Sigmoid colon (tissue), 7 donors: Measurements from ENCODE around the gene TIMM17B. TPM values are rescaled to one million over a fixed set of nuclear protein-coding genes. Genes with fewer than 3 reads are reported as not detected.

ENCODE experiments used
- DNase-seq: peaks from one replicate; pipeline ENCODE4 v3.0.0-alpha.2; 2019
- H3K27ac ChIP-seq, 4 donors: fragments of 200-600 bp; sonication (generic); one replicate each; pipeline ENCODE4 v1.5.1; 2016 to 2019; ENCODE audit warnings: mild to moderate bottlenecking in 1 of 4
- H3K27me3 ChIP-seq, 3 donors: fragments of 200-600 bp; sonication (generic); one replicate each; pipeline ENCODE4 v1.5.1; 2019; ENCODE audit warnings: mild to moderate bottlenecking in 1 of 3
- H3K36me3 ChIP-seq, 4 donors: fragments of 200-600 bp; sonication (generic); one replicate each; pipeline ENCODE4 v1.5.1; 2016 to 2019
- H3K4me1 ChIP-seq, 4 donors: fragments of 200-600 bp; sonication (generic); one replicate each; pipeline ENCODE4 v1.5.1; 2017 to 2019
- H3K4me3 ChIP-seq, 4 donors: fragments of 200-600 bp; sonication (generic); one replicate each; pipeline ENCODE4 v1.5.1; 2017 to 2019; ENCODE audit warnings: mild to moderate bottlenecking in 2 of 4, moderate library complexity in 1 of 4
- H3K9me3 ChIP-seq, 4 donors: fragments of 200-600 bp in 3 of 4; sonication (generic) in 3 of 4; one replicate each; pipeline versions ENCODE4 v1.5.1 to v1.6.1; 2013 to 2019
- EP300 ChIP-seq, 4 donors: sonication (generic); formaldehyde crosslinking; IDR thresholded peaks; one replicate each; pipeline ENCODE4 v1.6.1; 2017; ENCODE audit warnings: antibody characterized with exemption in 4 of 4
- POLR2A ChIP-seq, 2 donors: fragments of 450-650 bp; IDR thresholded peaks; one replicate each; pipeline ENCODE4 v1.6.1; 2016; ENCODE audit warnings: antibody characterized with exemption in 2 of 2, mild to moderate bottlenecking in 2 of 2, moderate library complexity in 2 of 2
- POLR2AphosphoS5 ChIP-seq, 4 donors: sonication (generic); formaldehyde crosslinking; IDR thresholded peaks; one replicate each; pipeline ENCODE4 v1.6.1; 2017; ENCODE audit warnings: antibody characterized with exemption in 4 of 4
- WGBS, 2 donors: extraction: QIAGEN DNeasy Blood & Tissue Kit; methylation state at CpG; one replicate each; pipeline ENCODE4 v1.1.7; 2013; 5-methylcytosine and 5-hydroxymethylcytosine counted together
- intact Hi-C: fragments of 100-400 bp; cut with DNase I; formaldehyde crosslinking; loops from one replicate; pipeline ENCODE4 v1.15.1; 2023
- polyA plus RNA-seq, 3 donors: library from polyadenylated mRNA; stranded (reverse); fragments of 200-250 nt; gene quantifications; one replicate each; pipeline ENCODE4 v1.2.3, GENCODE V29; 2013
- total RNA-seq, 4 donors: library from RNA; depleted of rRNA; stranded (reverse); fragments of >200 nt; gene quantifications; one replicate each; pipeline ENCODE4 v1.1.0, GENCODE V29; 2016
- TF ChIP-seq, protein P1 (sequence below), 4 experiments: fragments of 450-650 bp in 3 of 4; fragments of 200-600 bp in 1 of 4; IDR thresholded peaks; one replicate each; pipeline ENCODE4 v1.5.1; 2016 to 2019; ENCODE audit warnings: antibody characterized with exemption in 4 of 4, mild to moderate bottlenecking in 3 of 4, moderate library complexity in 2 of 4
- donor health status: healthy with polysubstance abuse.
- donor health status: Bipolar disorder and iron deficiency.
- donor health status: healthy.

TIMM17B gene
- total and polyA plus RNA-seq, 7 donors, result 37.7 to 63.1 (median 46.3) TPM

DNA sequence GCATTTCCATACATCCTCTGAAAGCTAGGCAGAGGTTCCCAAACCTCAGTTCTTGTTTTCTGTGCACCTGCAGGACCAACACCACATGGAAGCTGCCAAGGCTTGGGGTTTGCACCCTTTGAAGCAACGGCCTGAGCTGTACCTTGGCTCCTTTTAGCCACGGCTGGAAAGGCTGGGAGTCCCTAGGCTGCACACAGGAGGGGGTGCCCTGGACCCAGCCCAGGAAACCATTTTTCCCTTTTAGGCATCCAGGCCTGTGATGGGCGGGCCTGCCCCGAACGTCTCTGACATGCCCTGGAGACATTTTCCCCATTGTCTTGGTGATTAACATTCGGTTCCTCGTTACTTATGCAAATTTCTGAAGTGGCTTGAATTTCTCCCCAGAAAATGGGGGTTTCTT, 44.7 kb downstream of the TIMM17B start:
- H3K4me3 ChIP-seq, result no peak overlapping the region
- no peaks in the 10 kb centered on the region for H3K27me3 ChIP-seq
- H3K4me1 ChIP-seq, result no peaks in the 10 kb centered on the region
- WGBS, 2 donors, result 84 to 89% methylated on average over 7 of the region's 7 CpGs
- DNase-seq, result no peak
- H3K36me3 ChIP-seq, result no peaks in the 10 kb centered on the region
- intact Hi-C loops, result no loop called here
- TF ChIP-seq POLR2A (IDR thresholded peaks at IDR 0.05) (no peak), POLR2AphosphoS5 (IDR thresholded peaks at IDR 0.05) (no peak), EP300 (IDR thresholded peaks at IDR 0.05) (no peak)
- TF ChIP-seq, protein P1, sequence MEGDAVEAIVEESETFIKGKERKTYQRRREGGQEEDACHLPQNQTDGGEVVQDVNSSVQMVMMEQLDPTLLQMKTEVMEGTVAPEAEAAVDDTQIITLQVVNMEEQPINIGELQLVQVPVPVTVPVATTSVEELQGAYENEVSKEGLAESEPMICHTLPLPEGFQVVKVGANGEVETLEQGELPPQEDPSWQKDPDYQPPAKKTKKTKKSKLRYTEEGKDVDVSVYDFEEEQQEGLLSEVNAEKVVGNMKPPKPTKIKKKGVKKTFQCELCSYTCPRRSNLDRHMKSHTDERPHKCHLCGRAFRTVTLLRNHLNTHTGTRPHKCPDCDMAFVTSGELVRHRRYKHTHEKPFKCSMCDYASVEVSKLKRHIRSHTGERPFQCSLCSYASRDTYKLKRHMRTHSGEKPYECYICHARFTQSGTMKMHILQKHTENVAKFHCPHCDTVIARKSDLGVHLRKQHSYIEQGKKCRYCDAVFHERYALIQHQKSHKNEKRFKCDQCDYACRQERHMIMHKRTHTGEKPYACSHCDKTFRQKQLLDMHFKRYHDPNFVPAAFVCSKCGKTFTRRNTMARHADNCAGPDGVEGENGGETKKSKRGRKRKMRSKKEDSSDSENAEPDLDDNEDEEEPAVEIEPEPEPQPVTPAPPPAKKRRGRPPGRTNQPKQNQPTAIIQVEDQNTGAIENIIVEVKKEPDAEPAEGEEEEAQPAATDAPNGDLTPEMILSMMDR (IDR thresholded peaks at IDR 0.05), result no peak
- H3K9me3 ChIP-seq, result no peaks in the 10 kb centered on the region
- H3K27ac ChIP-seq, result no peak overlapping the region

DNA sequence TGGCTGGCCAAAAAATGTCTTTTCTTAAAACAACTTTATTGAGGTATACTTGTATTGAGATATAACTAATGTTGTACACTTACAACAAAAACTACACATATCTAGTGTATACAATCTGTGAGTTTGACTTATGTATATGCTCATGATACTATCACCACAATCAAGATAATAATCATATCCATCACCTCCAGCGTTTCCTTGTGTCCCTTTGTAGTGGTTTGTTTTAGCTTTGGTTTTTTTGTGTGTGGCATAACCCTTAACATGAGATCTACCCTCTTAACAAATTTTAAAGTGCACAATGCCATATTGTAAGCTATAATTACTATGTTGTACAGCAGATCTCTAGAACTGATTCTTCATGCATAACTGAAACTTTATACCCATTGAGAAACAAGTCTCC, 48.7 kb downstream of the TIMM17B start:
- no peaks in the 10 kb centered on the region for H3K36me3 ChIP-seq
- no peaks in the 10 kb centered on the region for H3K9me3 ChIP-seq
- intact Hi-C loops, result no loop called here
- no peaks in the 10 kb centered on the region for H3K27me3 ChIP-seq
- H3K4me3 ChIP-seq, result no peak overlapping the region
- TF ChIP-seq POLR2A (IDR thresholded peaks at IDR 0.05) (no peak), POLR2AphosphoS5 (IDR thresholded peaks at IDR 0.05) (no peak), EP300 (IDR thresholded peaks at IDR 0.05) (no peak)
- TF ChIP-seq, protein P1 (IDR thresholded peaks at IDR 0.05), result no peak
- WGBS, 2 donors, result 41 to 66% methylated on average over 1 of the region's 1 CpG
- no peaks in the 10 kb centered on the region for H3K4me1 ChIP-seq
- no peak overlapping the region for H3K27ac ChIP-seq
- DNase-seq, result no peak

Other genes with a start within 250 kb of the TIMM17B start
- 1 to 10 TPM; 3.0 to 6.1 (median 4.7) TPM for gene WAS, start 214.0 kb downstream of the TIMM17B start, total RNA-seq
- 10 to 100 TPM in 1 of 3 donors, 1 to 10 TPM in 2; 3.0 to 23.5 (median 3.7) TPM for gene WAS, start 214.0 kb downstream of the TIMM17B start, polyA plus RNA-seq
- gene SUV39H1, start 201.0 kb downstream of the TIMM17B start, total RNA-seq, result 1 to 10 TPM; 3.0 to 4.6 (median 3.7) TPM
- 1 to 10 TPM; 1.8 to 8.5 (median 2.8) TPM for gene SUV39H1, start 201.0 kb downstream of the TIMM17B start, polyA plus RNA-seq
- not detected for gene GLOD5, start 136.0 kb downstream of the TIMM17B start, total RNA-seq
- 10 to 100 TPM in 2 of 3 donors, 1 to 10 TPM in 1; 7.5 to 22.7 (median 10.8) TPM for gene GLOD5, start 136.0 kb downstream of the TIMM17B start, polyA plus RNA-seq
- not detected for gene GATA1, start 111.2 kb downstream of the TIMM17B start, total RNA-seq
- gene GATA1, start 111.2 kb downstream of the TIMM17B start, polyA plus RNA-seq, result not detected
- 100 to 1,000 TPM in 2 of 4 donors, 10 to 100 TPM in 2; 39.6 to 110 (median 78.3) TPM for gene HDAC6, start 95.7 kb downstream of the TIMM17B start, total RNA-seq
- gene HDAC6, start 95.7 kb downstream of the TIMM17B start, polyA plus RNA-seq, result 10 to 100 TPM; 22.2 to 69.9 (median 25.2) TPM
- gene ERAS, start 71.3 kb downstream of the TIMM17B start, total RNA-seq, result not detected
- gene ERAS, start 71.3 kb downstream of the TIMM17B start, polyA plus RNA-seq, result under 1 TPM in 1 of 3 donors, not detected in 2; 0.12 TPM
- gene PCSK1N, start 62.2 kb downstream of the TIMM17B start, total RNA-seq, result 10 to 100 TPM in 3 of 4 donors, 1 to 10 TPM in 1; 4.1 to 25.7 (median 21.4) TPM
- gene PCSK1N, start 62.2 kb downstream of the TIMM17B start, polyA plus RNA-seq, result 1 to 10 TPM; 2.3 to 6.9 (median 6.0) TPM
- gene PQBP1, start 162 bp upstream of the TIMM17B start, total RNA-seq, result 100 to 1,000 TPM in 2 of 4 donors, 10 to 100 TPM in 2; 83.1 to 103 (median 94.9) TPM
- gene PQBP1, start 162 bp upstream of the TIMM17B start, polyA plus RNA-seq, result 10 to 100 TPM; 65.0 to 80.8 (median 77.5) TPM
- gene SLC35A2, start 13.9 kb upstream of the TIMM17B start, total RNA-seq, result 10 to 100 TPM in 1 of 4 donors, 1 to 10 TPM in 3; 5.6 to 20.2 (median 6.0) TPM
- 10 to 100 TPM in 1 of 3 donors, 1 to 10 TPM in 2; 6.0 to 43.9 (median 9.0) TPM for gene SLC35A2, start 13.9 kb upstream of the TIMM17B start, polyA plus RNA-seq
- 1 to 10 TPM; 2.4 to 6.9 (median 4.4) TPM for gene PIM2, start 21.3 kb upstream of the TIMM17B start, total RNA-seq
- gene PIM2, start 21.3 kb upstream of the TIMM17B start, polyA plus RNA-seq, result 10 to 100 TPM in 1 of 3 donors, 1 to 10 TPM in 2; 6.6 to 42.0 (median 6.7) TPM
- 10 to 100 TPM; 33.6 to 41.4 (median 38.0) TPM for gene OTUD5, start 59.8 kb upstream of the TIMM17B start, total RNA-seq
- gene OTUD5, start 59.8 kb upstream of the TIMM17B start, polyA plus RNA-seq, result 10 to 100 TPM; 22.4 to 39.3 (median 24.6) TPM
- 1 to 10 TPM in 3 of 4 donors, under 1 TPM in 1; 0.95 to 2.5 (median 1.3) TPM for gene KCND1, start 74.1 kb upstream of the TIMM17B start, total RNA-seq
- gene KCND1, start 74.1 kb upstream of the TIMM17B start, polyA plus RNA-seq, result 1 to 10 TPM in 1 of 3 donors, not detected in 2; 1.7 TPM
- gene GRIPAP1, start 104.5 kb upstream of the TIMM17B start, total RNA-seq, result 10 to 100 TPM; 19.7 to 63.1 (median 29.7) TPM
- 10 to 100 TPM; 14.4 to 42.0 (median 18.3) TPM for gene GRIPAP1, start 104.5 kb upstream of the TIMM17B start, polyA plus RNA-seq
- 10 to 100 TPM; 38.3 to 69.8 (median 56.0) TPM for gene TFE3, start 145.6 kb upstream of the TIMM17B start, total RNA-seq
- 10 to 100 TPM; 21.0 to 32.6 (median 30.9) TPM for gene TFE3, start 145.6 kb upstream of the TIMM17B start, polyA plus RNA-seq
- gene CCDC120, start 161.2 kb upstream of the TIMM17B start, total RNA-seq, result 1 to 10 TPM in 3 of 4 donors, under 1 TPM in 1; 0.71 to 3.9 (median 1.3) TPM
- gene CCDC120, start 161.2 kb upstream of the TIMM17B start, polyA plus RNA-seq, result 1 to 10 TPM; 4.2 to 7.6 (median 4.2) TPM
- gene PRAF2, start 176.2 kb upstream of the TIMM17B start, total RNA-seq, result 10 to 100 TPM; 18.2 to 20.2 (median 19.0) TPM
- 10 to 100 TPM in 1 of 3 donors, 1 to 10 TPM in 2; 2.8 to 15.2 (median 8.4) TPM for gene PRAF2, start 176.2 kb upstream of the TIMM17B start, polyA plus RNA-seq
- gene WDR45, start 182.1 kb upstream of the TIMM17B start, total RNA-seq, result 100 to 1,000 TPM in 1 of 4 donors, 10 to 100 TPM in 3; 78.5 to 102 (median 93.5) TPM
- gene WDR45, start 182.1 kb upstream of the TIMM17B start, polyA plus RNA-seq, result 10 to 100 TPM; 49.5 to 57.1 (median 55.5) TPM
- gene GPKOW, start 226.0 kb upstream of the TIMM17B start, total RNA-seq, result 10 to 100 TPM; 14.4 to 25.0 (median 23.6) TPM
- gene GPKOW, start 226.0 kb upstream of the TIMM17B start, polyA plus RNA-seq, result 10 to 100 TPM; 23.4 to 24.6 (median 24.3) TPM